A549 (cell line): Measurements from ENCODE around the gene ASB7. TPM values are rescaled to one million over a fixed set of nuclear protein-coding genes. Genes with fewer than 3 reads are reported as not detected.

ENCODE experiments used
- ATAC-seq, 2 experiments: fragments of 200-7000 bp in 1 of 2; fragments of >200 bp in 1 of 2; cut with Nextera tagmentation in 1 of 2; cut with Tn5 transposase in 1 of 2; 3 replicates each; pipeline versions ENCODE4 v1.8.0 to v1.9.1; 2018 to 2020; ENCODE audit warnings: mild to moderate bottlenecking in 1 of 2, moderate library complexity in 1 of 2
- CTCF ChIA-PET: fragments of 300-600 bp; sonication (Branson Sonifier 250); formaldehyde crosslinking; extraction: SDS; loops from one replicate; lab custom pipeline; 2021; ENCODE audit warnings: antibody characterized with exemption, inconsistent platforms; lab: Yijun Ruan, JAX
- POLR2A ChIA-PET: fragments of 350-600 bp; formaldehyde crosslinking; extraction: SDS; loops from one replicate; lab custom pipeline; 2021; ENCODE audit warnings: antibody characterized with exemption, inconsistent platforms; lab: Yijun Ruan, JAX
- DNase-seq, 2 experiments: peaks; one replicate each; pipeline versions ENCODE4 v3.0.0 to v3.0.0-alpha.2; 2011 to 2016; ENCODE audit warnings: low read depth in 1 of 2, low spot score in 1 of 2
- FAIRE-seq: peaks from 2 replicates; lab custom pipeline; 2011; peaks lifted over from hg19 to GRCh38; lab: Jason Lieb, UNC
- H3K27ac ChIP-seq, 2 experiments: fragments of >200 bp; sonication (Bioruptor Twin); formaldehyde crosslinking; 3 replicates each; pipeline ENCODE4 v1.5.1; 2016 to 2017
- H3K4me1 ChIP-seq: fragments of >200 bp; sonication (Bioruptor Twin); formaldehyde crosslinking; 3 replicates; pipeline ENCODE4 v1.6.1; 2016
- H3K4me2 ChIP-seq: fragments of >200 bp; sonication (Bioruptor Twin); formaldehyde crosslinking; 3 replicates; pipeline ENCODE4 v1.6.1; 2016
- H3K4me3 ChIP-seq: fragments of >200 bp; sonication (Bioruptor Twin); formaldehyde crosslinking; 3 replicates; pipeline ENCODE4 v1.5.1; 2016
- H3K9me3 ChIP-seq: fragments of >200 bp; sonication (Bioruptor Twin); formaldehyde crosslinking; 3 replicates; pipeline ENCODE4 v1.6.1; 2016
- CEBPB ChIP-seq, 2 experiments: fragments of >200 bp in 1 of 2; sonication (Bioruptor Twin) in 1 of 2; formaldehyde crosslinking in 1 of 2; IDR thresholded peaks; 2 replicates each; pipeline ENCODE4 v1.6.1; 2012 to 2016
- CHD2 ChIP-seq: fragments of 150-350 bp; IDR thresholded peaks from 2 replicates; pipeline ENCODE4 v1.6.1; 2014; ENCODE audit warnings: low read length; ENCODE audit not compliant: partially characterized antibody
- EP300 ChIP-seq, 2 experiments: fragments of >200 bp; sonication (Bioruptor Twin); formaldehyde crosslinking; IDR thresholded peaks; 2 replicates in 1 of 2; 3 replicates in 1 of 2; pipeline ENCODE4 v1.6.1; 2016 to 2017
- FOXS1 ChIP-seq: fragments of 250-450 bp; sonication (Bioruptor Pico); IDR thresholded peaks from 2 replicates; pipeline ENCODE4 v1.5.0; 2020; ENCODE audit warnings: mild to moderate bottlenecking, moderate library complexity
- GATA3 ChIP-seq: IDR thresholded peaks from 2 replicates; pipeline ENCODE4 v1.6.1; 2012; ENCODE audit warnings: borderline replicate concordance
- HDAC2 ChIP-seq: fragments of 200-600 bp; sonication (generic); IDR thresholded peaks from 2 replicates; pipeline ENCODE4 v1.6.1; 2016
- HOXB5 ChIP-seq: fragments of 250-450 bp; sonication (Bioruptor Pico); IDR thresholded peaks from 2 replicates; pipeline ENCODE4 v1.5.0; 2020; ENCODE audit warnings: mild to moderate bottlenecking, moderate library complexity
- KDM1A ChIP-seq: fragments of 200-600 bp; sonication (generic); IDR thresholded peaks from 2 replicates; pipeline ENCODE4 v1.6.1; 2016; ENCODE audit warnings: low read depth, mild to moderate bottlenecking
- NPAS2 ChIP-seq: fragments of 250-450 bp; sonication (Bioruptor Pico); IDR thresholded peaks from 2 replicates; pipeline ENCODE4 v1.8.0; 2022; ENCODE audit warnings: mild to moderate bottlenecking, moderate library complexity, borderline replicate concordance
- RFX5 ChIP-seq: fragments of 450-650 bp; IDR thresholded peaks from 2 replicates; pipeline ENCODE4 v1.7.1; 2014; ENCODE audit warnings: antibody characterized with exemption, mild to moderate bottlenecking, moderate library complexity
- SREBF2 ChIP-seq: fragments of 450-650 bp; IDR thresholded peaks from 2 replicates; pipeline ENCODE4 v1.6.1; 2014; ENCODE audit warnings: mild to moderate bottlenecking, moderate library complexity
- TP53 ChIP-seq: fragments of 250-450 bp; sonication (Bioruptor Pico); IDR thresholded peaks from 2 replicates; pipeline ENCODE4 v1.5.0; 2021; ENCODE audit warnings: mild to moderate bottlenecking, moderate library complexity
- ZC3H11A ChIP-seq: fragments of 450-650 bp; IDR thresholded peaks from 2 replicates; pipeline ENCODE4 v1.6.1; 2014; ENCODE audit warnings: antibody characterized with exemption, mild to moderate bottlenecking
- ZFP36 ChIP-seq: fragments of 450-650 bp; IDR thresholded peaks from 2 replicates; pipeline ENCODE4 v1.6.1; 2014; ENCODE audit warnings: borderline replicate concordance; ENCODE audit not compliant: partially characterized antibody
- WGBS: methylation state at CpG from one replicate; pipeline ENCODE4 v1.1.6; 2017; ENCODE audit errors: missing lambda C conversion rate; 5-methylcytosine and 5-hydroxymethylcytosine counted together
- polyA plus RNA-seq, 4 experiments: library from polyadenylated mRNA; depleted of rRNA in 3 of 4; stranded (reverse); fragments of >200 nt; fragmentation: RNase III in 1 of 4; extraction: RNeasy Plus Mini Kit Qiagen cat#74134 plus additional on column Dnase treatment in 1 of 4; gene quantifications; 2 replicates in 3 of 4; 3 replicates in 1 of 4; pipeline ENCODE4 v1.2.3, GENCODE V29; 2011 to 2017
- TF ChIP-seq, protein P1 (sequence below): IDR thresholded peaks from 2 replicates; pipeline ENCODE4 v1.6.1; 2012
- TF ChIP-seq, protein P2 (sequence below): fragments of 250-450 bp; sonication (Bioruptor Pico); IDR thresholded peaks from 2 replicates; pipeline ENCODE4 v1.5.0; 2021; ENCODE audit warnings: mild to moderate bottlenecking, moderate library complexity, borderline replicate concordance
- TF ChIP-seq, protein P3 (sequence below): fragments of 250-450 bp; sonication (Bioruptor Pico); IDR thresholded peaks from 2 replicates; pipeline ENCODE4 v1.5.0; 2020; ENCODE audit warnings: low read depth, mild to moderate bottlenecking, moderate library complexity
- TF ChIP-seq, protein P4 (sequence below): fragments of >200 bp; sonication (Bioruptor Twin); formaldehyde crosslinking; IDR thresholded peaks from 3 replicates; pipeline ENCODE4 v1.6.1; 2016

ASB7 gene
- polyA plus RNA-seq, 2 of the 4 experiments (the other 2 are of a cell fraction): 9.2 to 21.6 TPM

DNA sequence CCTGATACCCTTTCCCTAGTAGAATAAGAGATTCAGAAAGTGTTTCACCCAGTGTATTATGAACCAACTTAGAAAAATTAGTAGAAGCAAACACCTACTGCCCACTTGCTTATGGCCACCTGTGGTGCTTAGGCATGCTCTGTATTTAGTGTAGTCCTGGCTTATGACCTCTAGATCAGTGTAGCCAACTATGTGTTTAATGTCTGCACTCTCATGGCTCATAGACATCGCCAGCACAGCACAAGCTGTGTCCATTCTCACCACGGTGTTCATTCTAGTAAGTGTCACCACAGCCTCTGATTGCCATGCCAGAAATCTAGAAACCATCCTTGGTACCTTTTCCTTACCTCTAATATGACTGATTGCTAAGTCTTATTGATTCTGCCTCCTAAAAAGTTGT, 14.3 kb downstream of the ASB7 start:
- Histone ChIP-seq H3K4me2 (no peak overlapping the region), H3K9me3 (no peaks in the 10 kb centered on the region), H3K27ac (no peak overlapping the region), H3K4me3 (no peak overlapping the region), H3K4me1 (no peaks in the 10 kb centered on the region)
- CTCF ChIA-PET: interaction anchor here (0.7 to 6.1 kb wide), 6 partner anchors 10 to 392 kb away, joined by 3 to 26 read pairs (median 4); no protein-coding TSS in a partner anchor
- 88% methylated on average over 2 of the region's 2 CpGs for WGBS
- POLR2A ChIA-PET: no interaction called here
- TF ChIP-seq HDAC2 (no peak), TP53 (CRISPR knock-in tag) (no peak), CHD2 (no peak), ZFP36 (no peak), SREBF2 (no peak), KDM1A (no peak), RFX5 (no peak), FOXS1 (CRISPR knock-in tag) (no peak)
- TF ChIP-seq, protein P1, sequence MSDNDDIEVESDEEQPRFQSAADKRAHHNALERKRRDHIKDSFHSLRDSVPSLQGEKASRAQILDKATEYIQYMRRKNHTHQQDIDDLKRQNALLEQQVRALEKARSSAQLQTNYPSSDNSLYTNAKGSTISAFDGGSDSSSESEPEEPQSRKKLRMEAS: no peak
- TF ChIP-seq, protein P2, sequence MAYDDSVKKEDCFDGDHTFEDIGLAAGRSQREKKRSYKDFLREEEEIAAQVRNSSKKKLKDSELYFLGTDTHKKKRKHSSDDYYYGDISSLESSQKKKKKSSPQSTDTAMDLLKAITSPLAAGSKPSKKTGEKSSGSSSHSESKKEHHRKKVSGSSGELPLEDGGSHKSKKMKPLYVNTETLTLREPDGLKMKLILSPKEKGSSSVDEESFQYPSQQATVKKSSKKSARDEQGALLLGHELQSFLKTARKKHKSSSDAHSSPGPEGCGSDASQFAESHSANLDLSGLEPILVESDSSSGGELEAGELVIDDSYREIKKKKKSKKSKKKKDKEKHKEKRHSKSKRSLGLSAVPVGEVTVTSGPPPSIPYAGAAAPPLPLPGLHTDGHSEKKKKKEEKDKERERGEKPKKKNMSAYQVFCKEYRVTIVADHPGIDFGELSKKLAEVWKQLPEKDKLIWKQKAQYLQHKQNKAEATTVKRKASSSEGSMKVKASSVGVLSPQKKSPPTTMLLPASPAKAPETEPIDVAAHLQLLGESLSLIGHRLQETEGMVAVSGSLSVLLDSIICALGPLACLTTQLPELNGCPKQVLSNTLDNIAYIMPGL (CRISPR knock-in tag): no peak
- TF ChIP-seq, protein P3, sequence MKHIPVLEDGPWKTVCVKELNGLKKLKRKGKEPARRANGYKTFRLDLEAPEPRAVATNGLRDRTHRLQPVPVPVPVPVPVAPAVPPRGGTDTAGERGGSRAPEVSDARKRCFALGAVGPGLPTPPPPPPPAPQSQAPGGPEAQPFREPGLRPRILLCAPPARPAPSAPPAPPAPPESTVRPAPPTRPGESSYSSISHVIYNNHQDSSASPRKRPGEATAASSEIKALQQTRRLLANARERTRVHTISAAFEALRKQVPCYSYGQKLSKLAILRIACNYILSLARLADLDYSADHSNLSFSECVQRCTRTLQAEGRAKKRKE: no peak
- DNase-seq: no peak
- no peak for ATAC-seq
- FAIRE-seq: no peak

DNA sequence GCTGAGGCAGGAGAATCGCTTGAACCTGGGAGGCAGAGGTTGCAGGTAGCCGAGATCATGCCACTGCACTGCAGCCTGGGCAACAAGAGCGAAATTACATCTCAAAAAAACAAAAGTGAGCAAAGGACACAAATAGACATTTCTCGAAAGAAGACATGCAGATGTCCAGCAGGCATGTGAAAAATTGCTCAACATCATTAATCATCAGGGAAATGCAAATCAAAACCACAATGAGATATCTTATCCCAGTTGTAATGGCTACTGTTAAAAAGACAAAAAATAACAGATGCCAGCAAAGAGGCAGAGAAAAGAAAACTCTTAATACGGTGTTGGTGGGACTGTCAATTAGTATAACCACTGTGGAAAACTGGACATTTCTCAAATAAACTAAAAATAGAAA, 20.9 kb downstream of the ASB7 start:
- no peak overlapping the region for H3K4me3 ChIP-seq
- WGBS: 93% methylated on average over 5 of the region's 5 CpGs
- TF ChIP-seq, protein P4, sequence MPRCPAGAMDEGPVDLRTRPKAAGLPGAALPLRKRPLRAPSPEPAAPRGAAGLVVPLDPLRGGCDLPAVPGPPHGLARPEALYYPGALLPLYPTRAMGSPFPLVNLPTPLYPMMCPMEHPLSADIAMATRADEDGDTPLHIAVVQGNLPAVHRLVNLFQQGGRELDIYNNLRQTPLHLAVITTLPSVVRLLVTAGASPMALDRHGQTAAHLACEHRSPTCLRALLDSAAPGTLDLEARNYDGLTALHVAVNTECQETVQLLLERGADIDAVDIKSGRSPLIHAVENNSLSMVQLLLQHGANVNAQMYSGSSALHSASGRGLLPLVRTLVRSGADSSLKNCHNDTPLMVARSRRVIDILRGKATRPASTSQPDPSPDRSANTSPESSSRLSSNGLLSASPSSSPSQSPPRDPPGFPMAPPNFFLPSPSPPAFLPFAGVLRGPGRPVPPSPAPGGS: no peak
- TF ChIP-seq SREBF2 (no peak), FOXS1 (CRISPR knock-in tag) (no peak), ZC3H11A (no peak), EP300 (IDR thresholded peaks at IDR 0.05) (no peak), CEBPB (IDR thresholded peaks at IDR 0.05) (no peak), HOXB5 (no peak), GATA3 (no peak), CHD2 (no peak), NPAS2 (CRISPR knock-in tag) (no peak)
- TF ChIP-seq, protein P3: no peak
- TF ChIP-seq, protein P1: no peak
- H3K4me2 ChIP-seq: no peak overlapping the region
- no peak for DNase-seq
- FAIRE-seq: no peak
- no peaks in the 10 kb centered on the region for H3K9me3 ChIP-seq
- no peaks in the 10 kb centered on the region for H3K4me1 ChIP-seq
- CTCF ChIA-PET: interaction anchor here (1.1 to 2.7 kb wide), 4 partner anchors 12 to 294 kb away, joined by 3 to 14 read pairs (median 4); no protein-coding TSS in a partner anchor
- POLR2A ChIA-PET: no interaction called here
- H3K27ac ChIP-seq: no peak overlapping the region
- ATAC-seq: no peak
